ENCODE data around the gene GOLGA8G. TPM values are rescaled to one million over a fixed set of nuclear protein-coding genes. Genes with fewer than 3 reads are reported as not detected.
"Not testable (repeated sequence)": the region's sequence is repeated elsewhere in the genome, so short reads cannot be mapped to it uniquely, and the experiment has no call there.

Gene GOLGA8G, protein sequence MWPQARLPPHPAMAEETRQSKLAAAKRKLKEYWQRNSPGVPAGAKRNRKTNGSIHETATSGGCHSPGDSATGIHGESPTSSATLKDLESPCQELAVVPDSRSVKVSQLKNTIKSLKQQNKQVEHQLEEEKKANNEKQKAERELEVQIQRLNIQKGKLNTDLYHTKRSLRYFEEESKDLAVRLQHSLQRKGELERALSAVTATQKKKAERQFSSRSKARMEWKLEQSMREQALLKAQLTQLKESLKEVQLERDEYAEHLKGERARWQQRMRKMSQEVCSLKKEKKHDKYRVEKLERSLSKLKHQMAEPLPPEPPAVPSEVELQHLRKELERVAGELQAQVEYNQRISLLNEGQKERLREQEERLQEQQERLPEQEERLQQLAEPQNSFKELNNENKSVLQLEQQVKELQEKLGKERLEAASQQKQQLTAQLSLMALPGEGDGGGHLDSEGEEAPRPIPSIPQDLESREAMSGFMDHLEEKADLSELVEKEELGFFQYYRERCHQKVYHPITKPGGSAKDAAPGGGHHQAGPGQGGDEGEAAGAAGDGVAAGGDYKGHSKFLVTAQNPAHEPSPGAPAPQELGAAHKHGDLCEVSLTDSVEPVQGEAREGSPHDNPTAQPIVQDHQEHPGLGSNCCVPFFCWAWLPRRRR
- not detected for total RNA-seq

DNA sequence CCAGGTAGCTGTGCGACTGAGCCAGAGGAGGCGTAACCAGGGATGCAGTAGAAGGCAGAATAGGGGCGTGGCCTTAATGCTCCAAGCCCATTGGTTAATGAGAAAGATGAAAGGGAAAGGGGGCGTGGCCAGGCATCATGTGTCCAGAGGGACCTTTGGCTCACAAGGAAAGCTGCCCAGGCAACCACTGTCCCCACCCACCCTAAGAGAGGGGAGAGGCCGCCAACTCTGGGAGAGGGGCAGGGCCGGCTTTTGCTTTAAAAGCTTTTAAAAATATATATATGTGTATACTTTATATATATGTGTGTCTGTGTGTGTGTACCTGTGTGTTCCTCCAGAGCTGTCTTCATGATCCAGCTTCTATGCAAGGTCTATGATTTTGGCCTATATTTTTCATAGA is at the start of gene GOLGA8G:
Gene GOLGA8G (minus strand): TSS at position 18 of the 400 bp plus-strand sequence. CDS start 62 bp downstream, outside the sequence.
- DNase-seq = not testable (repeated sequence)

DNA sequence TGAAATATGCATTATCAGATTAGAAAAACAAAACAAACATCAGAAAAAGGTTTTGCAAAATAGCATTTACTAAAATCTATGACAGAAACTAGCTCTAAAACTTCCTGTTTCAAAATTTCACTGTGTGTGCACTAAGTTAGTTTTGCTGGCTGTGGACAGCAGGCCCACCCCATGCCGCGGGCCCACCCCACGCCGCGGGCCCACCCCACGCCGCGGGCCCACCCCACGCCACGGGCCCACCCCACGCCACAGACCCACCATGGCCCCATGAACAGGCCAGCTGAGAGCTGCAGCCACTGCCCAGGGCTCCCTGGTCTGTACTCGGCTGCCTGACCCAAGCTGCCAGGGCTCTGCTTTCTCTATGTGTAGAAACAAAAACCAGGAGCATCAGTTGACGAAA is 40.6 kb upstream of the GOLGA8G start:
- DNase-seq = not testable (repeated sequence)

DNA sequence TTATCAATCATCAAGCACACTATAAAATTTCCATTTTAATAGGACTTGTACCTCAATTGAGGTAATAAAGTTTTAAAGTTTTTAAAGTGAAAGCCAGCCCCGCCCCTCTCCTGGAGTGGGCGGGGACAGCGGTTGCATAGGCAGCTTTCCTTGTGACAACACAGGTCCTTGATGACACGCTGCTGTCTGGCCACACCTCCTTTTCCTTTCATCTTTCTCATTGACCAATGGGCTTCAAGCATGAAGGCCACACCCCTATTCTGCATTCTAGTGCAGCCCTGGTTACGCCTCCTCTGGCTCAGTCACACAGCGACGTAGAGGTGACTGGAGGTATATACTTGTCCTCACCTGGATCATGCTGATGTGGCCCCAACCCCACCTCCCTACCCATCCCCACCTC is 20.5 kb upstream of the GOLGA8G start, which contains the start of gene GOLGA6L25:
Gene GOLGA6L25 (plus strand): TSS at position 301 of the 400 bp plus-strand sequence. CDS start 61 bp downstream, at position 362.
- not testable (repeated sequence) for DNase-seq

DNA sequence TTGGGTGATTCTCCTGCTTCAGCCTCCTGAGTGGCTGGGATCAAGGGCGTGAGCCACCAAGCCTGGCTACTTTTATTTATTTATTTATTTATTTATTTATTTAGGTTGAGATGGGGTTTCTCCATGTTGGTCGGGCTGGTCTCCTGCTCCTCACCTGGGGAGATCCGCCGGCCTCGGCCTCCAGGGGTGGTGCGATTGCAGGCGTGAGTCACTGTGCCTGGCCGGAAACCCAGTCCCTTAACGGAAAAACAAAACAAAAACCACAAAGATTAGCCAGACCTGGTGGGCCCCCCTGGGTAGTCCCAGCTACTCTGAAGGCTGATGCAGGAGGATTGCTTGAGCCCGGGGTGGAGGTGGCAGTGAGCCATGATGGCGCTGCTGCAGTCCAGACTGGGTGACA is 17.6 kb downstream of the GOLGA8G start:
- not testable (repeated sequence) for DNase-seq

DNA sequence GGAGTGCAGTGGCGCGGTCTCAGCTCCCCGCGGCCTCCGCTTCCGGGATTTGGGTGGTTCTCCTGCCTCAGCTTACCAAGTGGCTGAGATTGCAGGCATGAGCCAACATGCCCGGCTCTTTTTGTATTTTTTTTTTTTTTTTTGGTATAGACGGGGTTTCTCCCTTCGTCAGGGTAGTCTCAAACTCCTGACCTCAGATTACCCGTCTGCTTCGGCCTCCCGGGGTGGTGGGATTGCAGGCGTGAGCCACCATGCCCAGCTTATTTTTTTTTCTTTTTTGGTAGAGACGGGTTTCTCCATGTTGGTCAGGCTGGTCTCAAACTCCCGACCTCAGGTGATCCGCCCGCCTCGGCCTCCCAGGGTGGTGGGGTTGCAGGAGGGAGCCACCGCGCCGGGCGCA is 18.6 kb downstream of the GOLGA8G start:
- DNase-seq = not testable (repeated sequence)

DNA sequence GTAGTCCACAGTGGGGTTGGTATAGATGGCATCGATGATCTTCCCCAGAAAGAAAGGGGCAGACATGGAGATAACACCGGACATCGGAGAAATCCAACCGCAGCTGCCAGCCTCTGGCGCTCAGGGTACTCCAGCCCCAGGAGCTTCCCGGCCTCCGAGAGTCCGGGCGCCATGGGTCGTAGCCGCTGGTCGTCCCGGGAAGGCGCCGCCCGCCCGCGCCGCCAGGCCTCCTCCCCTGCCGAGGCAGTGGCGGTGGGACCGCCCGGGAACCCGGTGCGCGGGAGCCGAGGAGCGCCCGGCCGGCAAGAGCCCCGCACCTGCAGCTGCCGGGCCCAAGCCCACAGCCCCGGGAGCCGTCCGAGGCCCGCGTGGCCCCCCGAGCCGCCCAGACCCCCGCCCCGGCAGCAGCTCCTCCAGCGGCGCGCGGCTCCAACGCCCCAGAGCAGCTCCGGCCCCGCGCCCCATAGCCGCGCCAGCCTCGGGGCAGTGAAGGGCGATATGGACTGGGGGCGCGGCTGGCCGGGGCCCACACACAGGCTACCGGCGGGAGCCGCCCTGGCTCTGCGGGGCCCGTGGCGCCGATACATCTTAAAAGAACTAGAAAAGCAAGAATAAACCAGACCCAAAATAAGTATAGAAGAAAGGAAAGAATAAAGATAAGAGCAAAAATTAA is 24.4 kb downstream of the GOLGA8G start:
- not testable (repeated sequence) for DNase-seq

DNA sequence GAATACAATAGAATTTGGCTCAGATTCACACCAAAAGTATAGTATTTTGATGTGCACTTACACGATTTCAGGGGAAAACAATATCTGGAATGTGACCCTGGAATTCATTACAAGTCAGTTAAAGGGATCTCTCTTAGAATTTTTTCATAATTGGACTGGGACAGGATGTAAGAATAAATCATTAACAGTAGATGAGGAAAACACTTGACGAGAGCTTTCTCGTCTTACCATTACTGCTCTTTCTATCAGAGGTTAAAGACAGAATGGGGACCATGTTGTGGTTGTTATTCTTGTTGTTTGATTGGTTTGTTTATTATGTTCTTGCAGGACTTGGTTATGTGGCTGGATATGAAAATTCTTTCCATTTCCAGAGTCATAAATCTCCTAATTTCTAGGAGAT is 51.4 kb downstream of the GOLGA8G start:
- not testable (repeated sequence) for DNase-seq

Small RNA genes lying within 50 kb of the gene (small RNA-seq; reads per million reads assigned to genes)
- gene AC138749.2 (ENCODE audit: low replicate concordance) (not detected), gene AC138749.4 (ENCODE audit: low replicate concordance) (not detected), gene AC138749.5 (ENCODE audit: low replicate concordance) (not detected), gene MIR4509-3 (ENCODE audit: low replicate concordance) (not detected), gene RF00017 (ENCODE audit: low replicate concordance) (not detected)

Other genes with a start within 250 kb of the GOLGA8G start
- gene HERC2, start 210.8 kb downstream of the GOLGA8G start, total RNA-seq = 54.5 TPM
- not detected for gene GOLGA6L24, start 174.9 kb downstream of the GOLGA8G start, total RNA-seq
- gene GOLGA8F, start 154.3 kb downstream of the GOLGA8G start, total RNA-seq = not detected
- gene GOLGA6L25, start 20.6 kb upstream of the GOLGA8G start, total RNA-seq = not detected
- 0.10 TPM for gene GOLGA8M, start 179.4 kb upstream of the GOLGA8G start, total RNA-seq

Measured in tongue (tissue), 3 donors.